ENCODE measurements around the gene MUCL3.

The MUCL3 gene

GRCh38 chr6:30917041-30917440 is 23.7 kb upstream of the MUCL3 start:
- peaks cover 65% of the 10 kb centered on the region for H3K36me3 ChIP-seq (ENCODE audit: insufficient read depth, low read length)
- no peak overlapping the region for H3K27ac ChIP-seq (ENCODE audit: low read depth, low read length, poor library complexity, severe bottlenecking)
- H3K9me3 ChIP-seq (ENCODE audit: low read length) = no peaks in the 10 kb centered on the region
- H3K4me2 ChIP-seq (ENCODE audit: low read length) = no peak overlapping the region
- H3K79me2 ChIP-seq (ENCODE audit: insufficient read depth, low read length) = no peaks in the 10 kb centered on the region
- H4K20me1 ChIP-seq (ENCODE audit: insufficient read depth, low read length) = no peaks in the 10 kb centered on the region
- no peak overlapping the region for H3K9ac ChIP-seq (ENCODE audit: low read length)
- no peaks in the 10 kb centered on the region for H3F3A ChIP-seq (ENCODE audit: insufficient read depth, low read length)
- no peaks in the 10 kb centered on the region for H3K27me3 ChIP-seq (ENCODE audit: insufficient read depth, low read length)
- TF ChIP-seq EZH2 (IDR thresholded peaks at IDR 0.05; ENCODE audit: borderline replicate concordance, low read length) = no peak
- TF ChIP-seq CTCF (IDR thresholded peaks at IDR 0.05; ENCODE audit: low read length) = no peak
- no peaks in the 10 kb centered on the region for H3K9me2 ChIP-seq (ENCODE audit: low read depth, low read length)
- peaks cover 23% of the 10 kb centered on the region for H3K4me1 ChIP-seq (ENCODE audit: insufficient read depth, low read length, severe bottlenecking)
- H3K4me3 ChIP-seq (ENCODE audit: low read depth, low read length, poor library complexity, severe bottlenecking) = no peak overlapping the region
- no peak overlapping the region for H2AFZ ChIP-seq (ENCODE audit: low read length)

GRCh38 chr6:30917487-30917886 is 23.3 kb upstream of the MUCL3 start:
- no peak overlapping the region for H3K9ac ChIP-seq (ENCODE audit: low read length)
- no peaks in the 10 kb centered on the region for H4K20me1 ChIP-seq (ENCODE audit: insufficient read depth, low read length)
- peaks cover 70% of the 10 kb centered on the region for H3K36me3 ChIP-seq (ENCODE audit: insufficient read depth, low read length)
- no peak overlapping the region for H2AFZ ChIP-seq (ENCODE audit: low read length)
- H3F3A ChIP-seq (ENCODE audit: insufficient read depth, low read length) = no peaks in the 10 kb centered on the region
- no peak overlapping the region for H3K27ac ChIP-seq (ENCODE audit: low read depth, low read length, poor library complexity, severe bottlenecking)
- TF ChIP-seq CTCF (IDR thresholded peaks at IDR 0.05; ENCODE audit: low read length) (no peak), EZH2 (IDR thresholded peaks at IDR 0.05; ENCODE audit: borderline replicate concordance, low read length) (no peak)
- no peak overlapping the region for H3K4me2 ChIP-seq (ENCODE audit: low read length)
- H3K4me3 ChIP-seq (ENCODE audit: low read depth, low read length, poor library complexity, severe bottlenecking) = no peak overlapping the region
- peaks cover 23% of the 10 kb centered on the region for H3K4me1 ChIP-seq (ENCODE audit: insufficient read depth, low read length, severe bottlenecking)
- H3K9me2 ChIP-seq (ENCODE audit: low read depth, low read length) = no peaks in the 10 kb centered on the region
- H3K9me3 ChIP-seq (ENCODE audit: low read length) = no peaks in the 10 kb centered on the region
- no peaks in the 10 kb centered on the region for H3K79me2 ChIP-seq (ENCODE audit: insufficient read depth, low read length)
- H3K27me3 ChIP-seq (ENCODE audit: insufficient read depth, low read length) = no peaks in the 10 kb centered on the region

- Histone ChIP-seq H3K9ac (ENCODE audit: low read length) (no peak overlapping the region), H3F3A (ENCODE audit: insufficient read depth, low read length) (no peaks in the 10 kb centered on the region), H3K36me3 (ENCODE audit: insufficient read depth, low read length) (peaks cover 77% of the 10 kb centered on the region), H3K9me2 (ENCODE audit: low read depth, low read length) (no peaks in the 10 kb centered on the region), H2AFZ (ENCODE audit: low read length) (no peak overlapping the region), H3K4me3 (ENCODE audit: low read depth, low read length, poor library complexity, severe bottlenecking) (no peak overlapping the region), H4K20me1 (ENCODE audit: insufficient read depth, low read length) (no peaks in the 10 kb centered on the region), H3K79me2 (ENCODE audit: insufficient read depth, low read length) (no peaks in the 10 kb centered on the region), H3K27me3 (ENCODE audit: insufficient read depth, low read length) (no peaks in the 10 kb centered on the region), H3K4me1 (ENCODE audit: insufficient read depth, low read length, severe bottlenecking) (peaks cover 18% of the 10 kb centered on the region), H3K27ac (ENCODE audit: low read depth, low read length, poor library complexity, severe bottlenecking) (no peak overlapping the region), H3K9me3 (ENCODE audit: low read length) (no peaks in the 10 kb centered on the region), H3K4me2 (ENCODE audit: low read length) (no peak overlapping the region)
- TF ChIP-seq CTCF (IDR thresholded peaks at IDR 0.05; ENCODE audit: low read length) (no peak), EZH2 (IDR thresholded peaks at IDR 0.05; ENCODE audit: borderline replicate concordance, low read length) (no peak)
Measured at GRCh38 chr6:30918670-30919069, 22.1 kb upstream of the MUCL3 start.
